ENCODE results near the gene TBC1D5. TPM values are rescaled to one million over a fixed set of nuclear protein-coding genes. Genes with fewer than 3 reads are reported as not detected.

Gene TBC1D5
- total and polyA plus RNA-seq, 2 of the 4 experiments (the other 2 are of a cell fraction) = 16.4 to 57.0 TPM

DNA sequence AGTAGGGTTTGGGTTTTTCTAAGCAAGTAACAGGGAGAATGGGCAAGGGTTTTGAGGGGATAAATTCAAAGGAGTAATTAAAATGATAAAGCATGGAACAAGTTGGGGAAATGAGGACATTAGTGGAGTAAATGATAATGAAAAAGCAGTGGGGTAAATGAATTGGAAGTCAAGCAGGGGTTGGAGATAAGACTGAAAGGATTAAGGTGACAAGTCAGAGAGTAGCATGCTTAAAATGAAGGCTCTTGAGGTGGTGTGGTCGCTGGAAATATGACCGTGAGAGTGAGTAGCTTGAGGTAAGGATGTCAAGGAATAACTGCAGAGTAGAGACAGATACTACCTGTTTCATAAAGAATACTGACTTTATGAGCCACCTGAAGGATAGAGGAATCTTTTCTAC is 408.5 kb downstream of the TBC1D5 start:
- intact Hi-C loops (cut with micrococcal nuclease) = no loop called here

More for the DNA sequence above, 408.5 kb downstream of the TBC1D5 start:
- Histone ChIP-seq H4K8ac (ENCODE audit: low read depth in 2 of 2, low read length in 2 of 2) (no peak overlapping the region), H3K79me1 (ENCODE audit: low read depth in 1 of 2, low read length in 2 of 2) (no peaks in the 10 kb centered on the region), H3K18ac (ENCODE audit: low read depth, low read length) (no peak overlapping the region), H4K20me1 (ENCODE audit: insufficient read depth, low read length) (no peaks in the 10 kb centered on the region), H2AK5ac (ENCODE audit: low read depth, low read length) (no peak overlapping the region), H3K14ac (replicated peaks; ENCODE audit: low read depth, low read length) (no peak overlapping the region), H3K4ac (ENCODE audit: low read depth, low read length) (no peak overlapping the region), H3K56ac (ENCODE audit: extremely low read depth, insufficient read depth, low read length) (no peak overlapping the region), H2AFZ (replicated peaks; ENCODE audit: low read length, poor library complexity) (no peak overlapping the region), H4K91ac (ENCODE audit: insufficient read depth, low read depth, low read length) (no peak overlapping the region), H2BK20ac (ENCODE audit: low read depth, low read length) (no peak overlapping the region), H2BK15ac (ENCODE audit: low read depth, low read length) (no peak overlapping the region), H2AK9ac (replicated peaks; ENCODE audit: low read depth, low read length, poor library complexity) (no peak overlapping the region), H3K9me1 (ENCODE audit: insufficient read depth, low read length) (no peaks in the 10 kb centered on the region), H3K4me3 (ENCODE audit: insufficient read depth, low read depth, low read length) (no peak overlapping the region), H3K36me3 (ENCODE audit: control insufficient read depth, insufficient read depth, low read length) (no peaks in the 10 kb centered on the region), H3K23ac (ENCODE audit: low read depth, low read length) (no peak overlapping the region), H2BK120ac (ENCODE audit: low read depth, low read length) (no peak overlapping the region), H2BK5ac (ENCODE audit: low read depth, low read length, poor library complexity, severe bottlenecking) (no peak overlapping the region), H3K9ac (ENCODE audit: low read depth, low read length) (no peak overlapping the region), H3K4me1 (ENCODE audit: control insufficient read depth, insufficient read depth, low read length) (no peaks in the 10 kb centered on the region), H3K4me2 (ENCODE audit: low read depth, low read length) (no peak overlapping the region), H3K27ac (ENCODE audit: insufficient read depth, low read length) (no peak overlapping the region), H4K5ac (ENCODE audit: low read depth, low read length) (no peak overlapping the region), H3K27me3 (ENCODE audit: control insufficient read depth, insufficient read depth, low read length) (no peaks in the 10 kb centered on the region), H3K9me3 (ENCODE audit: control insufficient read depth, insufficient read depth, low read length) (no peaks in the 10 kb centered on the region)
- in situ Hi-C loops (cut with MboI; ENCODE audit: low sequenced_read_pairs) = no loop called here
- DNase-seq = no peak
- ChIA-PET POLR2A (ENCODE audit: unreplicated experiment) (no interaction called here), CTCF (no interaction called here)
- dilution Hi-C loops (cut with HindIII; ENCODE audit: low sequenced_read_pairs, unreplicated experiment) = no loop called here
- BruUV-seq (replicated peaks) = no TSS peak
- TF ChIP-seq, protein P1, sequence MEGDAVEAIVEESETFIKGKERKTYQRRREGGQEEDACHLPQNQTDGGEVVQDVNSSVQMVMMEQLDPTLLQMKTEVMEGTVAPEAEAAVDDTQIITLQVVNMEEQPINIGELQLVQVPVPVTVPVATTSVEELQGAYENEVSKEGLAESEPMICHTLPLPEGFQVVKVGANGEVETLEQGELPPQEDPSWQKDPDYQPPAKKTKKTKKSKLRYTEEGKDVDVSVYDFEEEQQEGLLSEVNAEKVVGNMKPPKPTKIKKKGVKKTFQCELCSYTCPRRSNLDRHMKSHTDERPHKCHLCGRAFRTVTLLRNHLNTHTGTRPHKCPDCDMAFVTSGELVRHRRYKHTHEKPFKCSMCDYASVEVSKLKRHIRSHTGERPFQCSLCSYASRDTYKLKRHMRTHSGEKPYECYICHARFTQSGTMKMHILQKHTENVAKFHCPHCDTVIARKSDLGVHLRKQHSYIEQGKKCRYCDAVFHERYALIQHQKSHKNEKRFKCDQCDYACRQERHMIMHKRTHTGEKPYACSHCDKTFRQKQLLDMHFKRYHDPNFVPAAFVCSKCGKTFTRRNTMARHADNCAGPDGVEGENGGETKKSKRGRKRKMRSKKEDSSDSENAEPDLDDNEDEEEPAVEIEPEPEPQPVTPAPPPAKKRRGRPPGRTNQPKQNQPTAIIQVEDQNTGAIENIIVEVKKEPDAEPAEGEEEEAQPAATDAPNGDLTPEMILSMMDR (conservative IDR thresholded peaks at IDR 0.05; ENCODE audit: low read depth, low read length) = no peak
- TF ChIP-seq SMC3 (IDR thresholded peaks at IDR 0.05; ENCODE audit: low read depth, low read length) = no peak
- no peak for TF ChIP-seq POLR2A (IDR thresholded peaks at IDR 0.05; ENCODE audit: low read depth, low read length)
- TF ChIP-seq BHLHE40 (IDR thresholded peaks at IDR 0.05; ENCODE audit: low read depth, low read length) = no peak
- TF ChIP-seq, protein P2, sequence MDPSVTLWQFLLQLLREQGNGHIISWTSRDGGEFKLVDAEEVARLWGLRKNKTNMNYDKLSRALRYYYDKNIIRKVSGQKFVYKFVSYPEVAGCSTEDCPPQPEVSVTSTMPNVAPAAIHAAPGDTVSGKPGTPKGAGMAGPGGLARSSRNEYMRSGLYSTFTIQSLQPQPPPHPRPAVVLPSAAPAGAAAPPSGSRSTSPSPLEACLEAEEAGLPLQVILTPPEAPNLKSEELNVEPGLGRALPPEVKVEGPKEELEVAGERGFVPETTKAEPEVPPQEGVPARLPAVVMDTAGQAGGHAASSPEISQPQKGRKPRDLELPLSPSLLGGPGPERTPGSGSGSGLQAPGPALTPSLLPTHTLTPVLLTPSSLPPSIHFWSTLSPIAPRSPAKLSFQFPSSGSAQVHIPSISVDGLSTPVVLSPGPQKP (IDR thresholded peaks at IDR 0.05; ENCODE audit: borderline replicate concordance, low read depth, low read length) = no peak
- no peak for TF ChIP-seq RAD21 (IDR thresholded peaks at IDR 0.05; ENCODE audit: low read length)
- no peak for TF ChIP-seq CEBPB (IDR thresholded peaks at IDR 0.05; ENCODE audit: low read depth, low read length)
- TF ChIP-seq FOS (IDR thresholded peaks at IDR 0.05; ENCODE audit: low read depth, low read length) = no peak
- TF ChIP-seq MAFK (IDR thresholded peaks at IDR 0.05; ENCODE audit: low read depth, low read length) = no peak
- no peak for TF ChIP-seq MAZ (IDR thresholded peaks at IDR 0.05; ENCODE audit: borderline replicate concordance, low read depth, low read length)
- TF ChIP-seq CHD1 (IDR thresholded peaks at IDR 0.05; ENCODE audit: low read depth, low read length) = no peak
- TF ChIP-seq RFX5 (IDR thresholded peaks at IDR 0.05; ENCODE audit: low read depth, low read length) = no peak
- TF ChIP-seq NFE2L2 (IDR thresholded peaks at IDR 0.05; ENCODE audit: low read depth, low read length) = no peak
- TF ChIP-seq, protein P3, sequence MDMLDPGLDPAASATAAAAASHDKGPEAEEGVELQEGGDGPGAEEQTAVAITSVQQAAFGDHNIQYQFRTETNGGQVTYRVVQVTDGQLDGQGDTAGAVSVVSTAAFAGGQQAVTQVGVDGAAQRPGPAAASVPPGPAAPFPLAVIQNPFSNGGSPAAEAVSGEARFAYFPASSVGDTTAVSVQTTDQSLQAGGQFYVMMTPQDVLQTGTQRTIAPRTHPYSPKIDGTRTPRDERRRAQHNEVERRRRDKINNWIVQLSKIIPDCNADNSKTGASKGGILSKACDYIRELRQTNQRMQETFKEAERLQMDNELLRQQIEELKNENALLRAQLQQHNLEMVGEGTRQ (IDR thresholded peaks at IDR 0.05; ENCODE audit: low read depth, low read length) = no peak
- no peak for TF ChIP-seq MXI1 (IDR thresholded peaks at IDR 0.05; ENCODE audit: borderline replicate concordance, low read depth, low read length)
- no peak for TF ChIP-seq RCOR1 (IDR thresholded peaks at IDR 0.05; ENCODE audit: insufficient replicate concordance, low read length)
- no CpG with 5 or more reads among the region's 2 CpGs for WGBS, 2 experiments (ENCODE audit: extremely low coverage in 2 of 2, insufficient read length in 1 of 2)
- ATAC-seq (ENCODE audit: low read depth) = no peak

All from IMR-90 (cell line).